HG02943 (cell line): ENCODE data around the gene CSTPP1.
"Not testable (repeated sequence)": the region's sequence is repeated elsewhere in the genome, so short reads cannot be mapped to it uniquely, and the experiment has no call there.

Experiments
- ATAC-seq: cut with Tn5 transposase; IDR thresholded peaks from one replicate; pipeline ENCODE4 v1.9.1; 2021; ENCODE audit warnings: mild to moderate bottlenecking, low read depth, moderate library complexity; ENCODE audit not compliant: unreplicated experiment

Gene CSTPP1

DNA sequence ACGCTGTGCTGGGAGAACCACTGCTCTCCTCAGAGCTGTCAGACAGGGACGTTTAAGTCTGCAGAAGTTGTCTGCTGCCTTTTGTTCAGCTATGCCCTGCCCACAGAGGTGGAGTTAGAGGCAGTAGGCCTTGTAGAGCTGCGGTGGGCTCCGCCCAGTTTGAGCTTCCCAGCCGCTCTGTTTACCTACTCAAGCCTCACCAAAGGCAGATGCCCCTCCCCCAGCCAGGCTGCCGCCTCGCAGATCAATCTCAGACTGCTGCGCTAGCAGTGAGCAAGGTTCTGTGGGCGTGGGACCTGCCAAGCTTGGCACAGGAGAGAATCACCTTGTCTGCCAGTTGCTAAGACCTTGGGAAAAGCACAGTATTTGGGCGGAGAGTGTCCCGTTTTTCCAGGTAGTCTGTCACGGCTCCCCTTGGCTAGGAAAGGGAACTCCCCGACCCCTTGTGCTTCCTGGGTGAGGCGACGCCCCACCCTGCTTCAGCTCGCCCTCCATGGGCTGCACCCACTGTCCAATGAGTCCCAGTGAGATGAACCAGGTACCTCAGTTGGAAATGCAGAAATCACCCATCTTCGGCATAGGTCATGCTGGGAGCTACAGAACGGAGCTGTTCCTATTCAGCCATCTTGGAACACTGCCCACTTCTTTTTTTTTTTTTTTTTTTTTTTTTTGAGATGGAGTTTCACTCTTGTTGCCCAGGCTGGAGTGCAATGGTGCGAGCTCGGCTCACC, 182.6 kb downstream of the CSTPP1 start:
- ATAC-seq: not testable (repeated sequence)

DNA sequence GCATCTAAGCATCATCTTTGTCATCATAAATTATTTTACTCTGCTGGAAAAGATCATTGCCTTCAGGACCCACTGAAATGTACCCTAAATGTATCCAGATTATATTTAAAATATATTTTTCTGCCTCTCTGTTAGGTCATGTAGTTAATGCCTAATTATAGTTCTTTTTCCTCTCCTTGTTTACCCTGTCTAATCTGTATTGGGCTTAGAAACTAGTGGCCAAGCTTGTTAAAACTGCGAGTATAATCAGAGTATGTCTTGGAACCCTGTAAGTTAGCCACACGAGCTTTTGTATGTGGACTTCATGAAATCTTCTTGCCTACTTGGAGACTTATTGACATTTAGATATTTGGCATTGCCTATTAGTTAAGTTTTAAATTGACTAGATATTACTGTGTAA, 184.5 kb downstream of the CSTPP1 start:
- no peak for ATAC-seq

- ATAC-seq: no peak
These were observed 185.2 kb downstream of the CSTPP1 start for GRCh38 chr11:47121731-47122130.

DNA sequence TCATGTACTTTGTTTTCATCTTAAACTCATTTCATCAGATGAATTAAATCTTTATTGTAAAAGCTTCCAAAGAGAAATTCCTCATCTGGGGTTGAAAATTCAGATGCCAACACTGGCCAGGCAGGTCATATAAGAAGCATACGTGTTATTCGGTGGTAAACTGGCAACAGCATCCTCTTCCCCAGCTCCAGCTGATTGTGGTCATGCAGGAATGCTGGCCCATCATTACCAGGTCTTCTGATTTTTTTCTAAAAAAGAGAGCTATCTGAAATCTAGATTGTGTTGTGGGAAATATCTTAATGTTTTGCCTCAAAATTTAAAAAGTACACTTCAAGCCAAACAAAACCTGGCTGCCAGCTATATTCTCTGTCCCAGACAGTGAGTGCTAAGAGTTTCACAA, 186.5 kb downstream of the CSTPP1 start:
- ATAC-seq: no peak

DNA sequence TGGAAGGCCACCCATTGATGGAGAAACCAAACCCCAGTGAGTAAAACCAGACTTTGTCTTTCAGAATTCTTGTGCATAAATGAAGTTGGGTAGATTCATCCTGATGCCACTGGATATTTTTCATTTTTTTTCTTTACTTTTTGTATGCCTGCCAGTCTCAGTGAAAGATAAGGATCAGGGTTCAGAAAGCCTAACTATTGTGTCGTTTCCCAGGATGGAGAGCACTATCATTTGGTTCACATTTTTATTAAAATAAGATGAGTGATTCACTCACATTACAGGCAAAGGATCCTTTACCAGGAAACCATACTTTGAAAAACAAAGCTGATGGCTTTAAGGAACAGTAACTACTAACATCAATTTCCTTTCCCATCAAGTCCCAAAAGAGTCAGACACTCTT, 188.1 kb downstream of the CSTPP1 start:
- no peak for ATAC-seq

DNA sequence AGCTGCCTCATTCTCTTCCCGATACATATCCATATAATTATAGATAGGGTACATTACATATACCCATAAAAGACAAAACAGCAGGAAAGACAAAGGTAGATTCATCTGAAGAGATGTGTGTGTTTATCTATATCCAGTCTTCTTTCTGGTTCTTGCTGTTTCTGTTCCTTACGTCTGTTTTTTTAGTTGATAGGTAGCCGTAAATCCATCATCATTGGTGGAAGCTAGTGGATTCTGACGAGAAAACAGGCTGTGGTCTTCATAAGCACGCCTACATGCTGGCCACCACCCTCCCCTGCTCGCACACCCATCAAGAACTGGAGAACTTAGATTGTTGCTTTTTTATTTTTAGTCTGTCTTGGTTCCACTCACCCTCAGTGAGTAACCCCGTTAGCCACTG, 188.5 kb downstream of the CSTPP1 start:
- no peak for ATAC-seq

GRCh38 chr11:47127213-47127612, 190.7 kb downstream of the CSTPP1 start:
- no peak for ATAC-seq

- no peak for ATAC-seq
These were observed 194.0 kb downstream of the CSTPP1 start for GRCh38 chr11:47130543-47130942.

- no peak for ATAC-seq
These were observed 194.6 kb downstream of the CSTPP1 start for GRCh38 chr11:47131136-47131535.

- ATAC-seq: no peak
These were observed 195.9 kb downstream of the CSTPP1 start for GRCh38 chr11:47132490-47132889.

- ATAC-seq: no peak
These were observed 196.4 kb downstream of the CSTPP1 start for GRCh38 chr11:47132981-47133380.

DNA sequence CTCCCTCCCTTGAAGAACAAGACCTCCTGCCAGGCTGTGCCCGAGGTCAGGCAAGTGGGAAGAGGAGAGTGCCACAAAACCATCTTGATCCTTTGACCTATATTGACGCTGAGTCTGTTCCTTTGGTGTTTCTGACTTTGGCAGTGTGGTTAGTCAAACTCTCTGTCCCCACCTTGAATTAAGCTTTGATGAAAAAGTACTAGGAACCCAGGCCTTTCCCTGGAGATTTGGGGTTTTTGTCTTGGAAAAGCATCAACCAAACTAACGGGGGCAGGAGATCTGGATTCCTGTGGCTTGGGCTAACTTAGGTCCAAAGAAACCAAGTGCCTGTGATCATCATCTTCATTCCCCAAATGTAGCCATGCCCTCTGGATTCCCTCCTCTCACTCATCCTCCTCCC, 199.8 kb downstream of the CSTPP1 start:
- no peak for ATAC-seq

DNA sequence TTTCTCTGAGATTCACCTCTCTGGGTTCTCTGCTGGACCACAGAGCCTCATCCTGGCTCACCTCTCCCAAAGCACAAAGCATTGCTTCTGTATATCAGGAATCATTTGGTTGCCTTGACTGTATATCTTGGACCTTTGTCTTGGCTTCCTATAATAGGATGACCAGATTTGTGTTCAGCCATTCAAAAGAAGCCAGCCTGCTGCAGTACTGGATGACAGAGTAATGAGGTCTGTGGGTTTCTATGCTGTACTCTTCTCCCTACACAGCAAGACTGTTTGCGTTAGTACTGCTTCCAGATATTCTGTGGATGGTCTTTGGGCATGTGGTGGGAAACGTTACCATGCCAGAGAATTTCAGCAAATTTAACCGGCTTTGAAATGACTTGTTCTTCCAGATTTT, 200.4 kb downstream of the CSTPP1 start:
- no peak for ATAC-seq

GRCh38 chr11:47137476-47137875, 200.9 kb downstream of the CSTPP1 start:
- no peak for ATAC-seq

- no peak for ATAC-seq
These were observed 203.3 kb downstream of the CSTPP1 start for GRCh38 chr11:47139878-47140277.

- ATAC-seq: no peak
These were observed 206.8 kb downstream of the CSTPP1 start for GRCh38 chr11:47143322-47143721.

- ATAC-seq: no peak
These were observed 208.0 kb downstream of the CSTPP1 start for GRCh38 chr11:47144541-47144940.

- no peak for ATAC-seq
These were observed 210.7 kb downstream of the CSTPP1 start for GRCh38 chr11:47147250-47147649.

DNA sequence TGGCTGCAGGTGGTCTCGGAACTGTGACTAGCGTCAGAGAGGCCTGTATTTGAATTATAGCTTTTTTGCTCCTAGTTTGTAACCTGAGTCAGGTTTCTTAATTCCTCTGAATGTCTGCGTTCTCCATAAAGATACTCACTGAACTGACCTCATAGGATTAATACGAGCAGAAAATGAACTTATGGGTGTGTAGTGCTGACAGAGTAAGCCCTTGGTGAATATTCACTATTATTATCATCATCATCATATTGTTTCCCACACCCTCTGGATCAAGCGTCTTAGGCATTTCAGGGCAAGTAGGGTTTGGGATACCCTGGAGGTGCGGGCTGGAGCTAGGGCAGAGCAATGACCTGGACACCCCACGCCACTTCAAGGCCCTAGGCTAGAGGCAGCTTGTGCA, 211.1 kb downstream of the CSTPP1 start:
- no peak for ATAC-seq

- ATAC-seq: no peak
These were observed 211.7 kb downstream of the CSTPP1 start for GRCh38 chr11:47148270-47148669.

DNA sequence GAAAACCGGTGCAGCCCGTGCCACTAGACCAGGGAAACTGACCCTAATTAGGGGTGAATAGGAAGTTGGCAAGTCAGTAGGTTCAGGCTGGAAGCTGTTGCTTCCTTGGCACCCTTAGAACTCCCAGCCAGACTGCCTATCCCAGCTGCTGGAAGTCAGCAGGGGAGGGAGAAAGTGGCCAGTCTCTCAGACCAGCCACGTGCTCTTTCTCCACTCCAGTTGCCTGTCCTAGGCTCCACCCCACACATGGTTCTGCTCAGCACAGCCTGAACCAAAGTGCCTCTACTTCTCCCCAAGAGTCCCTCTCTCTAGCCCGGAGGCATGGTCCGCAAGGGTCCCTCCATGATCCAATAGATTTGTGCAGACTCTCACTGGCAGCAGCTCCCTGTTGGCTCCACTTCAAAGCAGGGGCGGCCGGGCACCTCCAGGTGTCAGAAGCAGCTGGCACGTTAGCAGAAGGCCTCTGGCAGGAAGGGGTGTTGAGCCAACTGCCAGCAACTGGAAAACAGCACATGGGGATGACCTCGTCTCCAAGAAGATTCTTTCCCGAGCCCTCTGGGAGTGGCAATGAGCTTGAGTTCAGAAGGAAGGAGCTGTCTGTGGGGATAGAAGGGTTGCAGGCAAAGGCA, 212.5 kb downstream of the CSTPP1 start:
- ATAC-seq: no peak

DNA sequence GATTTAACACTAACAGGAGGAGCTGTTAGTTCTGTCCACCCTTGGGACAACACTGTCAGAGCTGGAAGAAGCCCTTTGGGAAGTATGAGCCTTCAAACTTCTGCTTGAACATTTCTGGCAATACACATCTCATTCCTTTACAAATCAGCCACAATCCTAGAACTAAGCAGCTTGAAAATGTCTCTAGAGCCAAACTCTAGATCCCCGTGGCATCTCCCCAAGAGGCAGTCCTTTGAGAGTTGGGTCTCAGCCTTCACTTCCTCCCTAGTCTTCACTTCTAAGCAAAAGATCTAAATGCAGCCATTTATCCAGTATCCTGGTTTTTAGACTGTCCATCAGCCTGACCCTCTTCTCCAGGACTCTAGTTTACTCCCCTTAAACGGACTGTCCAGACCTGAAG, 213.2 kb downstream of the CSTPP1 start:
- ATAC-seq: no peak
